ENCODE data around the gene PSMG3. TPM values are rescaled to one million over a fixed set of nuclear protein-coding genes. Genes with fewer than 3 reads are reported as not detected.
A peak's percentile ranks its signal among the peaks of the same experiment; 100 is the strongest.

The PSMG3 gene
- total RNA-seq, 1 donor from 2014 or later = 29.5 TPM

- CTCF ChIA-PET = no interaction called here
- no peak for TF ChIP-seq CTCF (IDR thresholded peaks at IDR 0.05)
- H3K27ac Mint-ChIP-seq = no peak overlapping the region
- H3K9me3 Mint-ChIP-seq = no peaks in the 10 kb centered on the region
- no peaks in the 10 kb centered on the region for H3K36me3 Mint-ChIP-seq (ENCODE audit: low read depth)
- POLR2A ChIA-PET = interaction anchor here (0.7 kb wide), 1 partner anchor 35 kb away, joined by 10 read pairs; no protein-coding TSS in a partner anchor
- peak overlapping the region; percentile 74 for H3K4me3 Mint-ChIP-seq
- H3K27me3 Mint-ChIP-seq = peaks cover 28% of the 10 kb centered on the region
- intact Hi-C loops (cut with micrococcal nuclease) = loop anchor here (1.0 kb wide), 1 partner anchor 22 kb away; the partner anchor contains the start of gene PSMG3
- DNase-seq = peak; percentile 28
- ATAC-seq (ENCODE audit: low read depth) = peak; percentile 71
- peaks cover 29% of the 10 kb centered on the region for H3K4me1 Mint-ChIP-seq
Measured at GRCh38 chr7:1592299-1592871, 22.6 kb upstream of the PSMG3 start.

- peaks cover 29% of the 10 kb centered on the region for H3K4me1 Mint-ChIP-seq
- ChIA-PET CTCF (no interaction called here), POLR2A (no interaction called here)
- no peak for TF ChIP-seq CTCF (IDR thresholded peaks at IDR 0.05)
- H3K27ac Mint-ChIP-seq = peak overlapping the region; percentile 35
- intact Hi-C loops (cut with micrococcal nuclease) = loop anchor here (1.0 kb wide), 1 partner anchor 22 kb away; the partner anchor contains the start of gene PSMG3
- ATAC-seq (ENCODE audit: low read depth) (no peak), DNase-seq (no peak)
- H3K27me3 Mint-ChIP-seq = peaks cover 28% of the 10 kb centered on the region
- no peaks in the 10 kb centered on the region for H3K9me3 Mint-ChIP-seq
- H3K36me3 Mint-ChIP-seq (ENCODE audit: low read depth) = no peaks in the 10 kb centered on the region
- peak overlapping the region; percentile 74 for H3K4me3 Mint-ChIP-seq
Measured at GRCh38 chr7:1591876-1592275, 22.0 kb upstream of the PSMG3 start.

GRCh38 chr7:1591396-1591795 is 21.6 kb upstream of the PSMG3 start:
- no peaks in the 10 kb centered on the region for H3K9me3 Mint-ChIP-seq
- H3K4me3 Mint-ChIP-seq = peak overlapping the region; percentile 58
- no peak for TF ChIP-seq CTCF (IDR thresholded peaks at IDR 0.05)
- peaks cover 29% of the 10 kb centered on the region for H3K4me1 Mint-ChIP-seq
- no peak for DNase-seq
- ChIA-PET CTCF (no interaction called here), POLR2A (no interaction called here)
- intact Hi-C loops (cut with micrococcal nuclease) = no loop called here
- peaks cover 28% of the 10 kb centered on the region for H3K27me3 Mint-ChIP-seq
- H3K36me3 Mint-ChIP-seq (ENCODE audit: low read depth) = no peaks in the 10 kb centered on the region
- peak overlapping the region; percentile 35 for H3K27ac Mint-ChIP-seq
- no peak for ATAC-seq (ENCODE audit: low read depth)

- no peak overlapping the region for H3K4me3 Mint-ChIP-seq
- H3K36me3 Mint-ChIP-seq (ENCODE audit: low read depth) = no peaks in the 10 kb centered on the region
- POLR2A ChIA-PET = no interaction called here
- CTCF ChIA-PET = interaction anchor here (0.6 kb wide), 1 partner anchor 9 kb away, joined by 3 read pairs; no protein-coding TSS in a partner anchor
- peaks cover 28% of the 10 kb centered on the region for H3K27me3 Mint-ChIP-seq
- no peak for ATAC-seq (ENCODE audit: low read depth)
- DNase-seq = no peak
- H3K4me1 Mint-ChIP-seq = peaks cover 29% of the 10 kb centered on the region
- no peak for TF ChIP-seq CTCF (IDR thresholded peaks at IDR 0.05)
- no peak overlapping the region for H3K27ac Mint-ChIP-seq
- no peaks in the 10 kb centered on the region for H3K9me3 Mint-ChIP-seq
- intact Hi-C loops (cut with micrococcal nuclease) = no loop called here
Measured at GRCh38 chr7:1590887-1591286, 21.1 kb upstream of the PSMG3 start.

GRCh38 chr7:1590476-1590875 is 20.6 kb upstream of the PSMG3 start:
- TF ChIP-seq CTCF (IDR thresholded peaks at IDR 0.05) = no peak
- H3K9me3 Mint-ChIP-seq = no peaks in the 10 kb centered on the region
- H3K27ac Mint-ChIP-seq = no peak overlapping the region
- no peak for DNase-seq
- CTCF ChIA-PET = interaction anchor here (0.6 kb wide), 1 partner anchor 9 kb away, joined by 3 read pairs; no protein-coding TSS in a partner anchor
- intact Hi-C loops (cut with micrococcal nuclease) = no loop called here
- POLR2A ChIA-PET = no interaction called here
- ATAC-seq (ENCODE audit: low read depth) = no peak
- H3K4me3 Mint-ChIP-seq = no peak overlapping the region
- peaks cover 29% of the 10 kb centered on the region for H3K4me1 Mint-ChIP-seq
- peaks cover 28% of the 10 kb centered on the region for H3K27me3 Mint-ChIP-seq
- H3K36me3 Mint-ChIP-seq (ENCODE audit: low read depth) = no peaks in the 10 kb centered on the region

Measured in activated B cell treated with CpG ODN at 0.5 μM for 24 hours (primary cell).